Measurements from ENCODE around the gene COL17A1.

Gene COL17A1

DNA sequence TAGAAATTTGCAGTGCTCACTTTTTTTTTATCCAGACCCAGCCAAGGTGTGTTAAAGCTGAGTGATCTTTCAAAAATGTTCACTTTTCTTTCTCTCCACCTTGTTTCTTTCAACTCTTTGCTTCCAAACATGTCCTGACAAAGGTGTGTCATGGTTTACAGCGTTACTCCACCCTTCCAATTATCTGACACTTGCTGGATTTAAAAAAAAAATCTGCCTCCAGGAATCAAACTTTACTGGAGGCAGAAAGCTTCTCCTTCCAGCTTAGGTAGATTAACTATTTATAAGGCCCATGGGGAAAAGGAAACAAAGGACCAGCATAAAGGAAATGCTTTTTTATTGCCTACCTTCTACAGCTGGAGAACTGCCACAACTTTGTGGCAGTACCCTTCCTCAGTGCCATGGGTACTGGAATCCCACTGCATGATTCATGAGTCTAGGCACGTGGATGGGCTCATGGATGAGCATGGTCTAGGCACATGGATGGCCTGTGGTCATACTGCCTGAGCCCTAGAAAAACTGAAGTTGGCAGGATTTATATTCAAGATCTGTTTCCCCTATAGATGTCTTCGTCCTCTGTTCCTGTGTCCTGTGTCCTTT is at the start of gene COL17A1:
Gene COL17A1, minus strand, starts transcription at position 80 of the 600 bp plus-strand sequence. CDS start 5,207 bp downstream, outside the sequence.
- DNase-seq: no peak

DNA sequence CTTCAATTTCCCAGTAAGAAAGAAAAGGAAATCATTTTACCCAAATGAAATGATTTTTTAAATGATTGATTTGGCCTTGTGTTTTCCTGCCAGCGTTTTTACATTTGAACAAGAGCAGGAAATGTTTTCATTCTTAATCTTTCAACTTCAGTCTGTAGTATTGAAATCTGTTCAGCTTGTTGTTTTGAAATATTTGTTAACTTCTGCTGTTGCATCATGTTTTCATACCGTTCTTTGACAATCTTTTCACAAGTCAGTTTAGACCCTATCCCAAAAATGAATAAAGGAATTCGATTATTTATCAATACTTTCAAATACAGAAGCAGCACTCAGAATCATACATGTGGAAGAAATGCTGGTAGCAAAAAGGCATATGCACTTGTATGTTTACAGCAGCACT is 44.4 kb upstream of the COL17A1 start:
- DNase-seq: no peak

DNA sequence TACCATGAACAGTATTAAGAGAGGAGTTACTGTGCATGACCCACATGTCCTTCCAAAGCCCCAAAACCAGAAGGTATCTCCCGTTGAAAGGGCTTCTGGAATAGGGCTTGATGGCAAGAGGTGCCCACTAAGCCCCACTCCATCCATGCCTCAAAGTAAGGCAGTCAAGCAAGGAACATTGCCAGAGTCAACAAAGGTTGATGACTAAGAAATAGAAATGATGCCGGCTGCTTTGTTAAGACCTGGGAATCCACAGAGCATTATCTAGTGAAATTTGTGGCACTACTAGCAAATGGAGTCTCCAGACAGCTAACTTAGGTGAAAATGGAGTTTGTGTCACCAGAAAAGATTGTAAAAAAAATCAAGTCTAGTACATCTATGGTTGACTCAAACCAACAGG is 42.5 kb upstream of the COL17A1 start:
- no peak for DNase-seq

DNA sequence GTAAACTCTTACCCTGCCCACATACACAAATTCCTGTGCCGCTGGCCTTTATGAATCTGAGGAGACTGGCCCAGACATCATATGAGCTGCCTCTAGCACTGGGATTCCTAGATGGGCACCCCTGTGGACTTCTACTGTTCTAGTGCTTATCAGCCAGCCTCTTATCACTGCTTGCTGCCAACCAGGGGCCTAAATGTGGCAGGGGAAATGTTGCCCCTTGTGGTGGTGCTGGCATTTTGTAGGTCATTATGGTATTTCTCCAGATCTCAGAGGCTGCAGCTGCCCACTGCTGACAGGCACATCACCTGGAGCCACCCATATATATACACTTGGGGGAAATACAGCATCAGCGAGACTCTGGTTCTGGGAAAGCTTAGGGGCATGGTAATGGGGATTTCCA is 41.7 kb upstream of the COL17A1 start:
- no peak for DNase-seq

DNA sequence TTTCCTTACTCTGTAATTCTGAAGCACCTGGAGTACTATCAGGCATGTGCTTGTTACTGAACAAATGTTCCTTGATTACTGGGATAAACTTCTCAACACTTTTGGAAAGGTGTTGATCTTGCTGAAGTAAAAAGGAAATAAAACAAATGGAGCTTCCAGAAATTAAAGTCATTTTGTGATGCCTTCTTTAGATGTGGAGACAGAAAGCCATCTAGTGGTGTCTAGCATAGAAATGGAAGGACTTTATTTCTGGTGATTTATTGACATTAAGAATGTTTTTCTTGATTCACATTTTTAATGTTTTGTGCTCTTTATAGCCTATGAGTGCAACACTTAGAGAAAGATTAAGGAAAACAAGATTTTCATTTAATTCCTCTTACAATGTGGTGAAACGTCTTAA is 37.7 kb upstream of the COL17A1 start:
- DNase-seq: no peak

DNA sequence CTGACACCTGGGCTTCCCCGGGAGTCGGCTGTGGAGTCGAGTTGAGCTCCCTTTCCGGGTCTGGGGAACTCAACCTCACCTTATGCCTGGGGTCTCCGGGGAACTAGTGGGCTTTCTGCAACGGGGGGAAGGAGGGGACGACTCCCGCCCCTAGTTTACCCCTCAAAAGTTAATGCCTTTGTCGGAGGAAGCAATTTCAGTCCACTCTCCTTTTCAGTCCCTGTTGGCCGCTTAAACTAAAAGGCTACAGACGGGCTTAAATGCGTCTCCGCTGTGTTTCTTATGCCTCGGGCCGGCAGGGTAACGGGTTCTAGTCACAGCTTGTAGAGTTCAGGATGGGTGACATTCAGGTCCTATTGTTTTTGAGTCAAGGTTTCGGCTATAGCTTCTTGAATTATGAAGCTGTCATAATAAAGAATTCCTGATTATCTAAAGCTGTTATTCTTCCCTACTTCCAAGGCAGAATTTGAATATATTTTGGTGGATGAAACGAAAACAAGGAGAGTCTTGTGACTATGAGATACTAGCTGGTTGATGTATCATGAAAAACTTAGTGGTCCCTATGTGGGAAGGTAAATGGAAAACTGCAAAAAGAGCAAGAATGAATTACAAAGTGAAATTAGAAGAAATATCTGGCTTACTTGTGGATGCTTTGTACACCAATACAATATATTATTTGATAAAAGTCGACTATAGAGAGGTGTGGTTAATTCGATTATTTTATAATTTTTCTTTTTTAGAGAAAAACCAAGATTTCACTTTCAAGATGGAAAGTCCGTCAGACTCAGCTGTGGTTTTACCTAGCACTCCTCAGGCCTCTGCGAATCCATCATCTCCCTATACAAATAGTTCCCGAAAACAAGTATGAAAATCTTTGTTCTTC is 36.8 kb upstream of the COL17A1 start:
- DNase-seq: no peak

DNA sequence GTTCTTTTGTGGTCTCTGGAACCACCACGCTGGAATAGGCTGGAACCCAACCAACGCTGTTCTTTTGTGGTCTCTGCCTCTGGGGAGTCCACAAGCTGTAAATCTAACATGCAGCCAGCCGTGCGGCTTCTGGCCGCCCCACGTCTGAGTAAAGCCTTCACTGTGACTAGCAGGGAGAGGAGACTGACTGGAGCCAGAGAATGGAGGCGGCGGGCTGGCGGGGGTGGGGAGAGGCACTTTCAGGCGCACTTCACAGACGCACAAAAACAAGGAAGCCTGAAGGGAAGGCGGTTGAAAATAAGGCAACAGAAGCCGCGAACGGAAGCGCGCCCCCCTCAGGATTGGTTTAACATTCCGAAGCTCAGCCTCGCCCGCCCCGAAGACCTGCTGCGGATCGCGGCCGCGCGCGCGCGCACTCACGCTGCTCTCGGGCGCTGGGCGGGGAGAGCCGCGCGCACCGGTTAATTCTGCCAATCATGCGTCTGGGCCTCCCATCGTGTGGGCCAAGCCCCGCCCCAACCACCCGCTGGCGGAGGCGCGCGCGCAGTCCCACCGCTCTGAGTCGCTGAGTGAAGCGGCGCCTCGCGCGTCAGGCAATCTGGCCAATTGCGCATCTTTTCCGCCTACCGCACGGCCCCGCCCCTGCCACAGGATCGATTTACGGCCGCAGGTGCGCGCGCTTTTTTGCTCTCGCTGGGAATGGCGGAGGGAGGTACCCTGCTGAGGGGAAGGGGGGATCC is 36.0 kb upstream of the COL17A1 start, which contains the start of gene SFR1:
Gene SFR1, plus strand, starts transcription at position 687 of the 740 bp plus-strand sequence. Its CDS starts 13 bp downstream, at position 700.
- peak; percentile 74 for DNase-seq

DNA sequence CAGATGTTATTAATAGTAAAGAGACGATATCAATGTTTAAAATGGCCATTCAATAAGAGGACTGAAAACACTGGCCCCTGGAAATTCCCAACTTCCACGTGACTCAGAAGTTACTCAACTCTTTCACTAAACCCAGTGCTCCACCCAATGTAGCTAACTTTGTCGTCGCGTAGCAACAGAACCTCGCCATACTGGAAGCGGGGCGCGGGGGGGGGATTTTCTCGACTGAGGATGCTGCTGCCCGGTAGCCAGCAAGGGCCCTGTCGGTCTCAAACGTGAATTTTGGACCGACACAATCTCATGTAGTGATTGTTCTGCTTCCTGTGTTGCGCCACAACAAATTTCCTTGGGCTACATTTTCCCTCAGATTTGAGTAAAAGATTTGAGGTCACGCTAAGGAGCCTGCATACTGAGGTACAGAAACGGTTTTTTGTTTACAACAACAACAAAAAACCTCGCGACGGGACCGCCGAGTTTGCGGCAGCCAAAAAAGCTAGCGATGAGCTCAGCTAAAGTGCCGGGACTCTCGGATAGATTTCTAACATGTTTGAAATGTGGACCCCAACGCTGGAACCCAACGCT is 35.3 kb upstream of the COL17A1 start:
- DNase-seq: peak; percentile 29

DNA sequence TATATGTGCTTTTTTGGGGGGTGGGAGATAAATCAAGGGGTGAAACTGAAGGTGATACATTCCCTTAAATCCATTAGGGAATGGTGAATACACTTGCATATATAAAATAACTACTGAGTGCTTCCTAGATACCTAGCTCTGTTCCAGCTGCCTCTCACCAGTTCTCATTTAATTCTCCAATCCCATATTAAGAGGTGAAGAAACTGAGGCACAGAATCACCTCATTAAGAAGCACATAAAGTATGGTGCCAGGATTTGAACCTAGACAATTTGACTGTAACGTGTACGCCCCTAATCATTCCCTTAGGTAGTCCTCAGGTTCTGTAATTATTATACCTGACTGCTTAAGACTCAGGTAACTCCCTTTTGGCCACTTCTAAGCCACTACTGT is 34.8 kb upstream of the COL17A1 start:
- DNase-seq: no peak

DNA sequence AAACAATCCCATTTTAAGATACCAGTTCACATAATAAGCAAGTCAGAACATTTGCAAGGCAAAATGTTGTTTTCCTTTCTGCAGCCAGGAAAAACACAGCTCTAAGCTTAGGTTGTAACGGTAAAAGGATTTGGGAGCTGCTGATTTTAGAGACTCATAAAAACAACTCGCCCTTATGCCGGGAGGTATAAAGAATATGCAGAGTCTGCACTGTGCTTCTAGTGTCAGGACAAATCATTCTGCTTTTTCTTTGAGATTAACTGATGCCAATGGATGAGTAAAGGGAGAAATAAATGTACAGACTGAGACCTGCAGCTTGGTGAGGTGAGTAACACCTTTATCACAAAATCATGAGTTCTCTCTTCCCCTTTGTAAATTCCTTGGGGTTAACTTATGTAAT is 34.3 kb upstream of the COL17A1 start:
- DNase-seq: no peak

DNA sequence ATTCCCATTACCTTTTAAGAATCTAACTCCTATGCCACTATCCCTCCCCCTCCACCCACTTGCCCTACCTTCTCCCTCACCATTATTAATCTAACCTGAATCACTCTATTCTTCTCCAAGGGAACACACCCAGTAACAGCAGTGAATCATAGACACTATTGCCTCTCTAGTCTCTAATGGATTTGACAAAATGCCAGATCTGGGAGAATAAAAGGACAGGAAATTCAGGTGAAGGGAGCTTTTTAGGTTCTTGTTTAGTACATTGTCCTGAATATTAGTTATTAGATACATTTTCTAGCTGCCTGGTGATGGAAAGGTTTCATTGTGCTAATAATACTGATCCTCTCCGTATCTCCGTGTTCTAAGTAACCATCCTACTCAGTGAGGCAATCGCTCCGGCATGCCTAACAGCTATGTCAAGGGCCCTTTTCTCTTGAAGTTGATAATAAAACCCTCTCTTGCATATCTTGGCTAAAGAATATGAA is 32.2 kb upstream of the COL17A1 start:
- peak; percentile 25 for DNase-seq

DNA sequence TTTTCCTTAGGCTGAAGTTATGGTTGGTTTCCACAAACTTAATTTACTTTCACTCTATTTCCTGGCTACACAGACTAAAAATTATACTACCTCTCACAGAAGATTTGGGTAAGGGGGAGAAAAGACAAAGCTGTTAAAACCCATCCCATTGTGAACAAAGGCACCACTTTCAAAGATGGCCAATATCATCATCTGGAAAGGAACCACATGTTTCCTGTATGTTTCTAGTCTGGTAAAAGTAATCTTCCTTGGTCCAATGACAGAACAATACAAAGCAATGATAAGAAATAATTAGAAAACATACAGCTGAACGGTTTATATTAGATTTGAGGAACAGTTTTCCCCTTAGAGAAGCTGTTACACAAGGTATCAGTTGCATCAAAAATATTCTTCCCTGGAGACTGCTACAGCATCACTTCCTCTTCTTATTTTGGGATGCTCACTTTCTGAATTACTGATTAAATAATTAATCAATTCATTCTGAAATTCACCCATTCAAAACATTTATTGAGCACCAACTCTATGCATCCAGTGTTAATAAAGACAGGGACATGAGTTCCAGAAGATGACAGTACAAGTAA is 27.8 kb upstream of the COL17A1 start:
- no peak for DNase-seq

DNA sequence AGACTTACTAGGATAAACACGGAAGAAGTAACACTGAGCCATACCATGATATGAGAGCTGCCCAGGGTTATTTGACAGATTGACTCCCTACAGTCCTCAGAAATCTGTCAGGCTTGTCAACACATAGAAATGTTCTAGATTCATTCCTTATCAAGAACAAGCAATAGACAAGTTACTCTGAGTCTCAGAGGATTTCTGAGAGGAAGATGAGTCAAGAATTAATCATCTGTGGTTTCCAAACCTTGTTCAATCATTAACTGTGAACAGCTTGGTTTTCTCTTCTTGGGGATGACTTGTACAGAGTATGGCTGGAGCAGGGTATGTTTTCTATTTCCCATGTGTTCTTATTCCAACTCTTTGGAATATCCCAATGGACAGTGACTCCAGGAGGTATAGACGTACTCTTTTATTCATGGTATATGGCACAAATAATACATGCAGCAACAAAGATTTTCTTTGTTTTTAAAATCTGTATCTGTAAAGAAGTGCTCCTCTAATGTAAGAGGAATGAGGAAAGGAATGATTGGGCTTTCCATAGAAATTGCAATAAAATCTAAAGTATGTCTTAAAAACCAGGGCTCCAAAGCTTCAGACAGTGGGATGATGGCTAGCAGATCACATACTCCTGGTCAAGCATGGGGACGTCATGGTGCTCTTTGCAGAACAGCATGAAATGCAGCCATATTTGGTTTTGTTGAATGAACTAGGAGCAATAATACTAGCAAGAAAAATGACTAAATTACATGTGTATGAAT is 24.4 kb upstream of the COL17A1 start:
- DNase-seq: no peak

DNA sequence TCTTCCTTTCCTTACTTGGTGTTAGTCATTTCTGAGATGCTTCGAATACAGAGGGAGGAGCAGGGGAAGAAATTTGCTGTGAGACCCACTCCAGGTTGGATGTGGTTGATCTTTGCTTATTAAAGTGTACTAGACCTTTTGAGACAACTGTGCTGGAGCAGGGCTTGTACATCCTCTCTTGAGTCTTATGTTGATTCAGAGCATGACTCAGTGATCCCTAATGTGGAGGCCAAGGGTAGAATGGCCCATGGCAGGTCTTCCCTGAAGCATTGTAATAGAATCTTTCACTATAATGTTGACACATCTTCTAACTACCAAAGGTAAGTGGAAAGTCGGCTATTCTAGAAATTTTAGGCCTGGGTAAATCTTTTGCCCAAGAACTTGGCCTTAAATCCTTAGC is 19.2 kb upstream of the COL17A1 start:
- DNase-seq: no peak

DNA sequence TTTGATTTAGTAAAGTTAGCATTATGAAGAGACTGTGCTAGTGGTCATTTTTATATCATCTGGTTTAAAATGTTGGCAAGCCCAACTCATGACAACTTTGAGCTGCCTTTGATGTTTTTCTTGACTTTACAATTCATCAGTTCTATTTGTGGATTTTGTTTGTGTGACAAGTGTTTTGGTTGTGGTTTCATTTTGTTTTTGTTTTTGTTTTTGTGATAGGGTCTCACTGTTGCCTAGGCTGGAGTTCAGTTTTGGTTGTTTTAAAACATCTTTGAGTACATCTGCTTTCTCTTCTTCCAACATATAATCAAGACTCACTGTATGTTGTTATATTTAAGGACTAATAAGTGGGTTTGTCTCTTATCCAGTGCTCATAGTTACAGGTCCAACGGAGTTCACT is 18.7 kb upstream of the COL17A1 start:
- DNase-seq: no peak

DNA sequence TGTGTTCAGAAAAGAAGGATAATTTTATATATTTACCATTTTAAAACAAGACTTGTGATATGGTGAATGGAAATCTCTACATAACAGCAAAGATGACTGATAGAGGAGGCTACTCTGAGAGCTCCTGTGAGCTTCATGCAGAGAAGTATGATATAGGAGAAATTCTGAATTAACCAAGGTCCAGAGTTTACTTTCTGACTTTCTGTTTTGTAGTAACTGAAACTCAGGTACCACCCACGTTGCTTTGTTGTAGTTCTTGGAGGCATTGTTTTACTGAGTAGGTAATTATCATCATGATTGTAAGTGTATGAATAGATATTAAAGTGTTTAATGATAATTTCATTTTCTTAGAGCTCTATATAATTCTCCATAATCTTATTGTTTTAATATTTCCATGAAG is 18.3 kb upstream of the COL17A1 start:
- DNase-seq: no peak

DNA sequence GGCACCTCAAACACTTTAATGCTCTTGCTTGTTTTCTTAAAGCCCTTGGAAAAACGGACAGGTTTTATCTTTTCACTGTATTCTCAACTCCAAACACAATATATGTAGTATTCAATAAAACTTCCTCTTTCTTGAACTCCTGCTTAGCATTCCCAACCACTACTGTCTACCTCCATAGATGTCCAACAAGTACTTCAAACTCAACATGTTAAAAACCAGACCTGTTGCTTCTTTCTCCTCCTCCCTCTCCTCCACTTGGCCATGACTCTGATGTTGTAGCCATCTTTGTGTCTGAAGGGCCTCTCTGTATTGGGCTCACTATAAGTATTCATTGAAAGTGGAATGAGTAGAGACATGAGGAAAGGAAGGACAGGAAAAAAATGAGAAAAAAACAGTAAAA is 16.2 kb upstream of the COL17A1 start:
- DNase-seq: no peak

DNA sequence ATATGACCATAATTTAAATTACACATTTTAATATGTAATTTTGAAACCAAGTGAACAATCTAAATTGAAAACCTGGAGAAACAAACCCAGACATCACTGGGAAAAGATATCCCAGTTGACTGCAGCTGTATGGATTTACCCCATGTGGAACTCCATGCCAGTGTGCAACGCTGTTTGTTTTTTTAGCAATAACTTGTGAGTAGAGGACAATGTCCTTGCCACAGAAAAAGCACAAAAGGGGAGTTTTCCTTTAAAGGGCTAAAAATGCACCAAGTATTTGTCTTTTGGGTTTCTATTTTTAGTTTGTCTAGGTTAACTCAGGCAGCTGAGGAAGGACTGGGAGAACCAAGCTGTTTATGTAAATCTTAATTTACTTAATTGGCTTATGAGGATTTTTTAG is 15.1 kb upstream of the COL17A1 start:
- DNase-seq: no peak

DNA sequence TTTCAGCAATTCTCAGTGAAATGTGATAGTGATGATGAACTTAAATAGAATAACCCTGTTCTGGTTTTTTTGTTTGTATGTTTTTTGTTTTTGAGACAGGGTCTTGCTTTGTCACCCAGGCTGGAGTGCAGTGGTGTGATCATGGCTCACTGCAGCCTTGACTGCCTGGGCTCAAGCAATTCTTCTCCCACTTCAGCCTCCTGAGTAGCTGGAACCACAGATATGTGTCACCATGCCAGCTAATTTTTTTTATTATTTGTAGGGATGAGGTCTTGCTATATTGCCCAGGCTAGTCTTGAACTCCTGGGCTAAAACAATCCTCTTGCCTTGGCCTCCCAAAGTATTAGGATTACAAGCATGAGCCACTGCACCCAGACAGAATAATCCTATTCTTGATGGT is 14.3 kb upstream of the COL17A1 start:
- DNase-seq: no peak

DNA sequence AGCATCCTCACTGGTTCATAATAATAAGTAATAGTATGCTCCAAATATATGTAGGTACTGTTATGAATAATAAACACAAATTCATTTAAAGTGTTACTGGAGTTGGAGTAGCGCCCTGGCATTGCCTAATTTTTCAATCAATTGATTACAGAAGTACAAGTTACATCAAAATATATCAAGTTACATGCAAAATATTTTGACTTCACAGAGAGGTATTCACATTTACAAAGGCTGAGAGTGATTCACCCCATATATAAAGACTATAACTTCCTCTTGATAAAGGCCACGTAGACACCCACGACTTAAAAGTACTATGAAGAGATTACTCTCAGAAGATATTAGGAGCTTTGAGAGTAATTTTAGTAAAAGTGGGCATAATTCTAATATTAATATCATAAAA is 13.6 kb upstream of the COL17A1 start:
- no peak for DNase-seq

DNA sequence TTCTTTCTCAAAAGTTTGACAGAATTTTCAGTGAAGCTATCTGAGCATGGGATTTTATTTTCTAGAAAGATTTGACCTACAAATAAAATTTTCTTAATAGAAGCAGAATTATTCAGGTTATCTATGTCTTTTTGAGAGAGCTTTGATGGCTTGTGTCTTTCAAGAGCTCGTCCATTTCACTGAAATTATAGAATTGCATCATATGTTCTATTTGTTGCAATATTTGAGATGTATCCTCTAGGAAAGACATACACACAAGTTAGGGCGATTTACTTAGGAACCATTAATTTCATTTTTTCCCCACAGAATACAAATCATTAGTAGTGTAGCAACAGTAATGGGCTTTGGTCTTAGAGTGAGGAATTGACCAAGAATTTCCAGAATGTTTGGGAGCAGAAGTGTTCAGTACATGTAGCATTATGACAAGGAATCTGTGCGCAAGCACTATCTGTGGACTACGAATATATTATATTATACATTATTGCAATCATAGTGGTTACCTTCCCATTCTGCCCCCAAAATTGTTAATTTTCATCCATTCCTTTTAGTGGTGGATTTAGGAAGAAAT is 12.8 kb upstream of the COL17A1 start:
- no peak for DNase-seq

DNA sequence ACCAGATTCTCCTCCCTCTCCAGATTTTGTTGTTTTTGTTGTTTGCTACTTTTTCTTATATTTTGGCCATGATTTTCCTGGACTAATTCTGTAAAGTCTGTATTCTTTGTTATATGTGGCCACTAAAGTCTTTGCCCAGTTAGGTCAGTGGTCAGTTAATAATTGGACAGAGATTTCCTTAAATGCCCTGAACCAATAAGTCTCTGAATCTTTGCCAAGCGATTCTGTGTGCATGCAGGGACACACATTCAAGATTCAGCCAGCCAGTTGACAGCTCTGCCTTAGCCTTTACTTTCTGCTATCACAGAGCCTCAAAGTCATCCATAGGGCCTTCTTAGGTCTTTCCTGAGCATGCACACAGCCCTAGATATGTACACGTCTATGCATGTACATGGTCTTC is 11.0 kb upstream of the COL17A1 start:
- no peak for DNase-seq
